Smooth muscle cell of trachea (primary cell): ENCODE measurements around the gene PGM5. TPM values are rescaled to one million over a fixed set of nuclear protein-coding genes. Genes with fewer than 3 reads are reported as not detected.

Source experiments
- total RNA-seq: library from RNA; depleted of rRNA; stranded (reverse); fragments of >200 nt; gene quantifications from 2 replicates; pipeline ENCODE4 v1.2.1, GENCODE V29; 2014

Gene PGM5
- 88.8 and 110 TPM in 2 replicates for total RNA-seq

DNA sequence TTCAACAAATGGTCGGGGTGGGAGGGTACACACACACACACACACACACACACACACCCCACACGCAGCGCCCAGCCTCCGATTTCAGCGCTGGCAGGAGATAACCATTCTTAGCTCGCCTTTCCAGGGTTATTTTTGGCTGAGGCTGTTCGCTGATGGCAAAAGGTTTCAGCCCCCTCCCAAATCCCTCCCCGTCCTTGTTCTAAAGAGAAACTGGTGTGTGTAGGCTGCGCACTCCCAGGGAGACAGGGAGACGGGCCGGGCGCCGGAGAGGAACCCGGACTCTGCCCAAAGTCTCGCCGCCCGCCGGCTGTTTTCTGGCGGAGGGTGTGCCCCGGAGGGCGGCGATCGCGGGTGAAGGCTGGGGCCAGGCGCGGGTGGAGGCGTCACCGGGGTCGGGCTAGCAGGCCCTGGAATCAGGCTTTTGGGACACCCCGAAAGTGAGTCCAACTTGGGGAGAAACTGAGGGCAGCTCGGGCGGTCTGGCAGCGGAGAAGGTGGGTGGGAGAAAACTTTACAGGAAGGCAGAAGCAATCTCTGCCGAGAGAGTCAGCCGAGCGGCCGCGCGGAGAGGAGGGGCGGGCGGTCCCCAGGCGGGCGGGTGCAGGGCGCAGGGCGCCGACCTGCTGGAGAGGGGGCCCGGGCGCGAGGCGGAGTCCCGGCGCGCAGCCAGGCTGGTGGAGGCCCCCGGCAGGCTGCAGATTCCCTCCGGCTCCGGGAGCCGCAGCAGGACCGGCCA is at the start of gene PGM5:
PGM5 (plus strand) TSS at position 232 of the 739 bp plus-strand sequence. CDS start 517 bp downstream, outside the sequence.

DNA sequence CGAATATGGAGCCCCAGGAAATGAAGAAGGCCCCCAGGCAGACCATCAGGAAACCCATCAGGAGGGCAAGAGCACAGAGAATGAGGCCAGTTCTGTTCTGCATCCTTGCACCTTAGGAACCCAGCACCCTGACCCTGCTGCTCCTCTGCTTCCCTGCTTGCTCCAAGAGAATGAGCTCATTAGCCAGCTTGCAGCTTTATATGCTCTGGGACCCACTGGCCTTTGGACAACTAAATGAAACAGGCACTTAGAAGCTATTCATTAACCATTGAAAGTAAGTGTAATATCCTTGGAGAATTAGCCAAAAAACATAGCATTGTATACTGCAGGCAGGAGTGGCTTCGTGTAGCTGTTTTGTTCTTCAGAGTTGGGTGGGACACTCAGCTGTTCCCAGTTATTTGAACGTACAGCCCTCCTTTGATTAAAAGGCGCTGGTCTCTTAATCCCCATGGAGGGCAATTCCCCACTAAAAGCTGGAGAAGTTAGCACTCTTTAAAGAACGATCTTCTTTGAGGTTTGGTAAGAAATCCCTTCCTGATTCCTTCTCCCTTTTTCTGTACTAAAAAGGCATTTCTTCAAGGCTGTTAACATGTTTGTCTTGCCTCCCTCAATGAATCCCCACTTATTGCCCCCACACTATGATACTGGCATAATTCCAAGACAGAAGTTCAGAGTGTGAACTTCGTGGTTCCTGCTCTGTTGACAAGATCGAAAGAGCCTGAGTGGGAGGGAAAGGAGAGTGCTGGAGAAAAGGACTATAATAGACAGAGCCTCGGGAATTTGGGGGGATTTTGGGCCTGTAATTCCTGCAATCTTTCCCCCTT is 184.5 kb downstream of the PGM5 start, which contains the start of gene TMEM252:
TMEM252 (minus strand) TSS at position 172 of the 824 bp plus-strand sequence; CDS start at position 103, 69 bp downstream.

Other genes with a start within 250 kb of the PGM5 start
- 17.3 and 19.4 TPM in 2 replicates for gene ZNG1C, start 114.6 kb upstream of the PGM5 start, total RNA-seq
- gene FOXD4L3, start 53.7 kb upstream of the PGM5 start, total RNA-seq: not detected in 2 replicates
- not detected in 2 replicates for gene TMEM252, start 184.3 kb downstream of the PGM5 start, total RNA-seq